Activated naive CD8-positive, alpha-beta T cell (primary cell): Measurements from ENCODE around the gene CNN2.

Experiments
- H3K27ac Mint-ChIP-seq: one replicate; pipeline ENCODE4 v1.8.0; 2021; ENCODE audit warnings: mixed read lengths
- H3K27me3 Mint-ChIP-seq: one replicate; pipeline ENCODE4 v1.8.0; 2021; ENCODE audit warnings: mixed read lengths
- H3K36me3 Mint-ChIP-seq: one replicate; pipeline ENCODE4 v1.8.0; 2021; ENCODE audit warnings: mixed read lengths
- H3K4me1 Mint-ChIP-seq: one replicate; pipeline ENCODE4 v1.8.0; 2021; ENCODE audit warnings: low read depth, mixed read lengths
- H3K4me3 Mint-ChIP-seq: one replicate; pipeline ENCODE4 v1.8.0; 2021; ENCODE audit warnings: mild to moderate bottlenecking, mixed read lengths
- H3K9me3 Mint-ChIP-seq: one replicate; pipeline ENCODE4 v1.8.0; 2021; ENCODE audit warnings: low read depth, mixed read lengths

Gene CNN2

GRCh38 chr19:1026783-1027649 lies 608 bp downstream of the CNN2 start:
- H3K27me3 Mint-ChIP-seq, result no peaks in the 10 kb centered on the region
- peaks cover 26% of the 10 kb centered on the region for H3K4me1 Mint-ChIP-seq
- peak overlapping the region; percentile 93 for H3K4me3 Mint-ChIP-seq
- no peaks in the 10 kb centered on the region for H3K9me3 Mint-ChIP-seq
- H3K36me3 Mint-ChIP-seq, result no peaks in the 10 kb centered on the region
- peak overlapping the region; percentile 81 for H3K27ac Mint-ChIP-seq

GRCh38 chr19:1027650-1028061 lies 1.2 kb downstream of the CNN2 start:
- Mint-ChIP-seq H3K27me3 (no peaks in the 10 kb centered on the region), H3K27ac (peak overlapping the region; percentile 64), H3K4me1 (peaks cover 31% of the 10 kb centered on the region), H3K36me3 (no peaks in the 10 kb centered on the region), H3K9me3 (no peaks in the 10 kb centered on the region), H3K4me3 (peak overlapping the region; percentile 93)

- peak overlapping the region; percentile 64 for H3K27ac Mint-ChIP-seq
- no peaks in the 10 kb centered on the region for H3K27me3 Mint-ChIP-seq
- no peaks in the 10 kb centered on the region for H3K9me3 Mint-ChIP-seq
- peaks cover under 1% of the 10 kb centered on the region for H3K36me3 Mint-ChIP-seq
- peak overlapping the region; percentile 86 for H3K4me3 Mint-ChIP-seq
- H3K4me1 Mint-ChIP-seq, result peaks cover 32% of the 10 kb centered on the region
These were observed 1.9 kb downstream of the CNN2 start for GRCh38 chr19:1028062-1028926.

- no peaks in the 10 kb centered on the region for H3K27me3 Mint-ChIP-seq
- H3K36me3 Mint-ChIP-seq, result peaks cover 2% of the 10 kb centered on the region
- H3K27ac Mint-ChIP-seq, result no peak overlapping the region
These were observed 6.0 kb downstream of the CNN2 start for GRCh38 chr19:1032264-1032867.

DNA sequence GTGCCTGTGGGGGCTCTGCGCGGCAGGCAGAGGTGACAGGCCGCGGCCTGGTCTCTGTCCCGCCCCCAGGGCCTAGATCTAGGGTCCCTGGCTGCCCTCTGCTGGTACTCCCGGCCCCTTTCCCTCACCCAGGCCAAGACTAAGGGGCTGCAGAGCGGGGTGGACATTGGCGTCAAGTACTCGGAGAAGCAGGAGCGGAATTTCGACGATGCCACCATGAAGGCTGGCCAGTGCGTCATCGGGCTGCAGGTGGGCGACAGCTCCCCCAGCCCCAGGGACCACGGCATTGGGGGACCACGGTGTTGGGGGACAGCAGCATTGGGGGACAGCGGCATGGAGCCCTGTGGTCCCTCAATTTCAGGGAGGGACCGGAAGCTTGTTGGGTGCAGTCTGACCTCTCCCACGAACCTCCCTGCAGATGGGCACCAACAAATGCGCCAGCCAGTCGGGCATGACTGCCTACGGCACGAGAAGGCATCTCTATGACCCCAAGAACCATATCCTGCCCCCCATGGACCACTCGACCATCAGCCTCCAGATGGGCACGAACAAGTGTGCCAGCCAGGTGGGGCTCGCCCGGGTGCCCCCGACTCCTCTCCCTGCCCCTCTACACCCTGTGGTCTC lies 9.7 kb downstream of the CNN2 start:
- Mint-ChIP-seq H3K4me1 (peaks cover 49% of the 10 kb centered on the region), H3K9me3 (no peaks in the 10 kb centered on the region), H3K27ac (no peak overlapping the region), H3K36me3 (peaks cover 4% of the 10 kb centered on the region), H3K4me3 (no peak overlapping the region), H3K27me3 (no peaks in the 10 kb centered on the region)

More at GRCh38 chr19:1032264-1032867, 6.0 kb downstream of the CNN2 start:
- H3K9me3 Mint-ChIP-seq, result no peaks in the 10 kb centered on the region
- peaks cover 32% of the 10 kb centered on the region for H3K4me1 Mint-ChIP-seq
- no peak overlapping the region for H3K4me3 Mint-ChIP-seq

DNA sequence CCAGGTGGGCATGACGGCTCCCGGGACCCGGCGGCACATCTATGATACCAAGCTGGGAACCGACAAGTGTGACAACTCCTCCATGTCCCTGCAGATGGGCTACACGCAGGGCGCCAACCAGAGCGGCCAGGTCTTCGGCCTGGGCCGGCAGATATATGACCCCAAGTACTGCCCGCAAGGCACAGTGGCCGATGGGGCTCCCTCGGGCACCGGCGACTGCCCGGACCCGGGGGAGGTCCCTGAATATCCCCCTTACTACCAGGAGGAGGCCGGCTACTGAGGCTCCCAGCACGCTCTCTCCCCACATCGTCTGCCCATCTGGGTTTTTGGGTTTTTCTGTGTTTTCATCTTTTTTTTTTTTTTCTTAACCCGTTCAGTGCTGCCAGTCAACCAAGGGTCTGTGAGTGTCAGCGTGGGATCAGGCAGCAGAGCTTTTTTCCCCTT lies 11.2 kb downstream of the CNN2 start:
- peaks cover 4% of the 10 kb centered on the region for H3K36me3 Mint-ChIP-seq

GRCh38 chr19:1038978-1039645 lies 12.7 kb downstream of the CNN2 start:
- Mint-ChIP-seq H3K4me3 (peak overlapping the region; percentile 92), H3K27me3 (no peaks in the 10 kb centered on the region), H3K36me3 (peaks cover 2% of the 10 kb centered on the region), H3K27ac (peak overlapping the region; percentile 66), H3K4me1 (peaks cover 50% of the 10 kb centered on the region), H3K9me3 (no peaks in the 10 kb centered on the region)

More for the DNA sequence above, 11.2 kb downstream of the CNN2 start:
- peak overlapping the region; percentile 49 for H3K4me3 Mint-ChIP-seq
- peaks cover 53% of the 10 kb centered on the region for H3K4me1 Mint-ChIP-seq
- peak overlapping the region; percentile 54 for H3K27ac Mint-ChIP-seq
- no peaks in the 10 kb centered on the region for H3K27me3 Mint-ChIP-seq
- H3K9me3 Mint-ChIP-seq, result no peaks in the 10 kb centered on the region

DNA sequence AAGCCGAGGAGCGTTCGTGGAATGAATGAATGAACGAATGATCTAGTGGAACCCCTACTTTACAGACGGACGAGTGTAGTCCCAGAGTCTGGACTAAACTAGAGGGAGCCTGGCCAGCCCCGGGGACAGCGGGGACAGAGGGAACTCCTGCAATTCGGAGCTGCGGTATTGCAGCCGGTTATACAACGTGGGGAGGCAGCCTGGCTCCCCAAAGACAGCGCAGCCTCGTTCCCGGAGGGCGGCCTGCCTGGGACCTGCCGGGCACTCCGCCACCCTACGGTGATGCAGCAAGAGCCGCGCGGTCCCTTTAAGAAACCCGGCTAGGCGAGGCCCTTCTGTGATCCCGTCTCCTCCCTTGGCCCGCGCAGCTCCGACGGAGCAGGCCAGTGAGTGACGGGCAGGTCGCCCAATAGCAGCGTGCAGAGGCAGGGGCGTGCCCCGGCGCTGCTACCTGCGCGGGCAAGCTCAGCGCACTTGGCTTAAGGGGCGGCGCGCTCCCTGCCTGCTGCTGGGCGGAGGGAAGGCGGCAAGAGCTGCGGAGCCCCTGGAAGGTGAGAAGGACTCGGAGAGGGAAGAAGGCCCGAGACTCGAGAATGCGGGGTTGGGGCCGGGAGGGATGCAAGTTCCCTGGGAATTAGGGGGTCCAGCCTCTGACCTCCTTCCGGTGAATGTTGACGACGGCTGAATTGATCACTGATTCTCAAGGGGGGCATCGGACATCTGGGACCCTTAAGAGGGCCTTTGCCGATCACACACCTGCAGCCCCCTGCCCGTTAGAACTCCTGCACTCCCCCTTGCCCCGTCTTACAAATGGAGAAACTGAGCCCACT lies 13.5 kb downstream of the CNN2 start, which contains the start of gene ABCA7:
TSS of gene ABCA7 (plus strand) at position 462 of the 830 bp plus-strand sequence. CDS start 1,255 bp downstream, outside the sequence.
- H3K9me3 Mint-ChIP-seq, result no peaks in the 10 kb centered on the region
- no peaks in the 10 kb centered on the region for H3K27me3 Mint-ChIP-seq
- H3K36me3 Mint-ChIP-seq, result peaks cover 2% of the 10 kb centered on the region
- H3K27ac Mint-ChIP-seq, result peak within 1 kb of the TSS; percentile 66
- H3K4me3 Mint-ChIP-seq, result peak within 1 kb of the TSS; percentile 92
- peaks cover 50% of the 10 kb centered on the region for H3K4me1 Mint-ChIP-seq

- H3K27ac Mint-ChIP-seq, result peak overlapping the region; percentile 41
- peaks cover 45% of the 10 kb centered on the region for H3K4me1 Mint-ChIP-seq
- H3K4me3 Mint-ChIP-seq, result peak overlapping the region; percentile 92
- H3K27me3 Mint-ChIP-seq, result no peaks in the 10 kb centered on the region
- no peaks in the 10 kb centered on the region for H3K9me3 Mint-ChIP-seq
- H3K36me3 Mint-ChIP-seq, result peaks cover 2% of the 10 kb centered on the region
These were observed 14.3 kb downstream of the CNN2 start for GRCh38 chr19:1040476-1041271.

GRCh38 chr19:1041272-1041834 lies 14.9 kb downstream of the CNN2 start:
- H3K27me3 Mint-ChIP-seq, result no peaks in the 10 kb centered on the region
- peak overlapping the region; percentile 92 for H3K4me3 Mint-ChIP-seq
- no peak overlapping the region for H3K27ac Mint-ChIP-seq
- H3K36me3 Mint-ChIP-seq, result peaks cover 2% of the 10 kb centered on the region
- H3K4me1 Mint-ChIP-seq, result peaks cover 45% of the 10 kb centered on the region
- H3K9me3 Mint-ChIP-seq, result no peaks in the 10 kb centered on the region

DNA sequence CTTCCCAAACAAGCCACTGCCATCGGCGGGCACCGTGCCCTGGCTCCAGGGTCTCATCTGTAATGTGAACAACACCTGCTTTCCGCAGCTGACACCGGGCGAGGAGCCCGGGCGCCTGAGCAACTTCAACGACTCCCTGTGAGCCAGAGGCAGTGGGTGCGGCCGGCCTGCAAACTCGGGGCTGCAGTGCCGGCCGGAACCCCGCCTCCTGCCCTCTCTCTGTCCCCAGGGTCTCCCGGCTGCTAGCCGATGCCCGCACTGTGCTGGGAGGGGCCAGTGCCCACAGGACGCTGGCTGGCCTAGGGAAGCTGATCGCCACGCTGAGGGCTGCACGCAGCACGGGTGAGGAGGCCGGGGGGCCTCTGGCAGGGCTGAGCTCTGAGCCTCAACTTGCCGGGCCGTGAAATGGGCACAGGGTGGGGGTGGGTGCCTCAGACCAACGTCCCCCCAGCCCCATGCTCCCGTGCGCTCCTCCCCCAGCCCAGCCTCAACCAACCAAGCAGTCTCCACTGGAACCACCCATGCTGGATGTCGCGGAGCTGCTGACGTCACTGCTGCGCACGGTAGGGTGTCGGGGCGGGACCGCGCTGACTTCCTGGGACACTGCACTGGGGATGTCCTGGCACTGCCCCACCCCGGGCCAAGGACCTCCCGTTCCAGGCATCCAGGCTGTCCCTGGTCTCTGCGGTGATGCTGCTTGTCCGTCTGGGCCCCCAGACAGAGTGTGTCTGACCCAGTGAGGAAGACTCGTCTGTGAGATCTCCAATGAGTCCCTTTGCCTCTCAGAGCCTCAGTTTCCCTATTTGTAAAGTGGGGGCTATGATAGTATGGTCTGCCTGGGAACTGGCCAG lies 15.7 kb downstream of the CNN2 start:
- Mint-ChIP-seq H3K27ac (no peak overlapping the region), H3K36me3 (peaks cover 2% of the 10 kb centered on the region), H3K4me3 (peak overlapping the region; percentile 13), H3K4me1 (peaks cover 43% of the 10 kb centered on the region), H3K27me3 (no peaks in the 10 kb centered on the region), H3K9me3 (no peaks in the 10 kb centered on the region)
